GM10248 (cell line): ENCODE data around the gene DUSP2.

ENCODE experiments used
- CTCF ChIA-PET: fragments of 300-600 bp; sonication (Branson Sonifier 250); formaldehyde crosslinking; extraction: SDS; loops from one replicate; lab custom pipeline; 2021; ENCODE audit warnings: antibody characterized with exemption; lab: Yijun Ruan, JAX
- POLR2A ChIA-PET: fragments of 350-650 bp; sonication (Branson Sonifier 250); formaldehyde crosslinking; extraction: SDS; loops from one replicate; lab custom pipeline; 2020; ENCODE audit warnings: antibody characterized with exemption; lab: Yijun Ruan, JAX
- DNase-seq: peaks from one replicate; pipeline ENCODE4 v3.0.0; 2012; ENCODE audit errors: extremely low spot score
- CTCF ChIP-seq: IDR thresholded peaks from 2 replicates; pipeline ENCODE4 v1.5.1; 2012; ENCODE audit warnings: mild to moderate bottlenecking, low read depth; ENCODE audit errors: extremely low read depth, missing control alignments, control extremely low read depth

DUSP2 gene

DNA sequence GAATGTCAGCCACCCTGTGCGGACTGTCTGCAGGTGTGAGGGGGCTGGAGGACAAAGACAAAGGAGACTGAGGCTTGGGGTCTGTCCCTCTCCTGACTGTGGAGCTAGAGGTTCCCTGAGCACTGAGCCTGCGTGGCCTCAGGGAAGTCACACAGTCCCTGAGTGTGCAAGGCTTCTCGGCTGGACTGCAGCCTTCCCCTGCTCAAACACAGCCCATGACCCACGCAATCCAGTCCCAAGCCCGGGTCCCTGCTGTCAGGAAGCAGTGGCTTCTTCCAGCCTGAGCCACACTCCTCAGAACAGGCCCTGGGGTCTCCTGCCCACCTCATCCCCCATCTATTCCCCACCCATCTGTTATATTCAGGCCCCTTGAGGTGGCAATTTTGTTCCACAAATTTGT lies 9.6 kb downstream of the DUSP2 start:
- ChIA-PET CTCF (interaction anchor here (1.9 to 20.4 kb wide), 3 partner anchors 32 to 375 kb away, joined by 5 to 658 read pairs (median 32); no protein-coding TSS in a partner anchor), POLR2A (no interaction called here)
- TF ChIP-seq CTCF = no peak
- no peak for DNase-seq

DNA sequence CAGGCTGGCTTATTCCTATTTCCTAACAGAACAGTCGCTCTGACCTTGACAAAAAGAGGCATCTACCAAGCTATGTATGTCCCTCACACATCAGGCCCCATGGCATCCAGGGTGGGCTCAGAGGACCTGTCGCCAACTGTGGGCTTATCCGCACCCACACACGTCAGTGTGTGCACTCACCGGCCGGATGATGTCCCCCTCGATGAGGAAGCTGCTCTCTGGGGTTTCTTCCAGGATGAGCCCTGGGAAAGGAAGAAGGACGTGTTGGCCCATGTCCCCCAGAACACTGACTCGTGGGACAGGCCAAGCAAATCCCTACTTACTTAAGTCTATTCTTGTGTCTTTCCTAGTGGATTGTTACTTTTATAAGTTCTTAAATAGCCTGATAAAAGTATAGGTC lies 10.1 kb downstream of the DUSP2 start:
- ChIA-PET POLR2A (no interaction called here), CTCF (interaction anchor here (0.8 to 20.4 kb wide), 3 partner anchors 9 to 142 kb away, joined by 3 to 658 read pairs (median 5); no protein-coding TSS in a partner anchor)
- no peak for TF ChIP-seq CTCF
- DNase-seq = no peak

DNA sequence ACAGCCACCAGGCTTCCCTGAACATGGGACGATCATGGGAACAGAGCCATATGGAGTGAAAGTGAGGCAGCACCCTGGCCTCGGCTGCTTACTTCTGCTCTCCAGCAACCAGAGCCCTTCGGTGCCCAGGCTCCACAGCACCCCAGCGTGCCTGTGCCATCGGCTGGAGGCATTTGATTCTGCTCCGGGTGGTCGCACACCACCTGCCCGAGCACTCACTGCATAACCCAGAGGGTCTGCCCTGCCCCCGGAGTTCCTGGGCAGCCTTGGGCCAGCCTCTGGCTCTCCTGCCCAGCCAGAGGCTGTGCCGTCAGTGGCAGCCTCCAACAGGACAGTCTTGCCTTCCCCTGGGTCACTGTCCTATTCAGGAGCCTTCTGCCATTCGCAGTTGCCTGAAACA lies 10.8 kb downstream of the DUSP2 start:
- CTCF ChIA-PET = interaction anchor here (0.8 to 20.4 kb wide), 4 partner anchors 9 to 40 kb away, joined by 3 to 658 read pairs (median 12); partner anchors contain the start of gene ADRA2B
- DNase-seq = no peak
- no peak for TF ChIP-seq CTCF
- POLR2A ChIA-PET = no interaction called here

- TF ChIP-seq CTCF = no peak
- ChIA-PET CTCF (interaction anchor here (1.2 to 2.5 kb wide), 6 partner anchors 12 to 139 kb away, joined by 3 to 12 read pairs (median 4); partner anchors contain the start of gene ADRA2B), POLR2A (interaction anchor here (0.7 to 2.0 kb wide), 2 partner anchors 9 to 13 kb away, joined by 3 to 4 read pairs; partner anchors contain the start of gene DUSP2)
- DNase-seq = no peak
Measured at GRCh38 chr2:96131813-96132745, 13.2 kb downstream of the DUSP2 start.

- CTCF ChIA-PET = interaction anchor here (1.1 to 2.5 kb wide), 6 partner anchors 11 to 138 kb away, joined by 3 to 12 read pairs (median 4); partner anchors contain the start of gene ADRA2B
- TF ChIP-seq CTCF = no peak
- POLR2A ChIA-PET = interaction anchor here (2.0 kb wide), 1 partner anchor 13 kb away, joined by 4 read pairs; the partner anchor contains the start of gene DUSP2
- no peak for DNase-seq
Measured at GRCh38 chr2:96131152-96131812, 14.0 kb downstream of the DUSP2 start.

DNA sequence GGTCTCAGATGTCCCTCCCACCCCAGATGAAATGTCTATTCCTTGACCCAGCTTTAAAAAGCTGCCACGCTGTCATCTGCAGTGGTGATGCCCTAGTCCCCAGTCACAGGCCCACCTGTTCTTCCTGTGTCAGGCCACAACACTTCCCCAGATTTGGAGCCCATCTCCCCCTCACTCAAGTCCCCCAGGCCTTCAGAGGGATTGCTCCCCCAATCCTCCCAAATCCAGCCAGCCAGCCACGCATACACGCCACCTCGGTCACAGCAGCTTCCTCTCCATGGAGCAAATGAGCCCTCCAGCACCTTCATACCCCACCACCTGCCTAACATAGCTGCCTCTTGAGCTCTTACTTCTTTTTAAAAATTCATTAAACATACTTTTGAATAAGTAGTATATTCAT lies 14.8 kb downstream of the DUSP2 start:
- ChIA-PET POLR2A (interaction anchor here (2.0 kb wide), 1 partner anchor 14 kb away, joined by 4 read pairs; the partner anchor contains the start of gene DUSP2), CTCF (interaction anchor here (1.1 to 2.5 kb wide), 6 partner anchors 8 to 137 kb away, joined by 3 to 12 read pairs (median 4); partner anchors contain the start of genes ADRA2B and ASTL)
- DNase-seq = no peak
- no peak for TF ChIP-seq CTCF
